GM23248 (cell line): ENCODE results near the gene MBD4.

Source experiments
- EZH2 ChIP-seq: fragments of 200-600 bp; sonication (generic); IDR thresholded peaks from 2 replicates; pipeline ENCODE4 v1.6.1; 2018; ENCODE audit warnings: antibody characterized with exemption, mild to moderate bottlenecking; ENCODE audit not compliant: insufficient read depth, poor library complexity, severe bottlenecking
- EZH2phosphoT487 ChIP-seq: fragments of 200-600 bp; sonication (generic); IDR thresholded peaks from 2 replicates; pipeline ENCODE4 v1.6.1; 2018; ENCODE audit warnings: antibody characterized with exemption, moderate library complexity, mild to moderate bottlenecking, low read depth; ENCODE audit not compliant: insufficient read depth

DNA sequence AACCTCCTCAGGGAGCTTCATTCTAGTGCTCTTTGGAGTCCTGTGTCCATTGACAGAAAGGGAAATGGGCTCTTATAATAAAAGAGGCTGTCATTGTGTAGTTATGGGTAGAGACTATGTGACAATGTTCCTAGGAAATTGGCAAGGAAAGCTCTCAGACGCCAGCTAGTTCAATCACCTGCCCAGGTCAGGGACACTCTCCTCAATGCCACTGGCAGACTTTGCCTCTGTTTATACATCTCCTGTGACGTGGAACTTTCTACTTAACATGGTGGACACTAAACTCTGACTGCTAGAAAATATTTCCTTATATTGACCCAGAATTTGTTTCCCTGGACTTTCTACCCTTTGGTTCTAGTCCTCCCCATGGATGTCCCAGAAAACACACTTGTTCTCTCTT lies 14.1 kb downstream of the MBD4 start:
- TF ChIP-seq EZH2 (no peak), EZH2phosphoT487 (no peak)
